Raji (cell line): ENCODE results near the gene THAP4.

Experiments used
- POLR2A ChIP-seq: IDR thresholded peaks from 2 replicates; pipeline ENCODE4 v1.6.1; 2011; ENCODE audit warnings: low read depth, low read length, control low read depth; ENCODE audit not compliant: insufficient read depth

The THAP4 gene

GRCh38 chr2:241569831-241570281 is 67.1 kb downstream of the THAP4 start:
- TF ChIP-seq POLR2A = no peak

GRCh38 chr2:241568726-241569125 is 68.2 kb downstream of the THAP4 start:
- no peak for TF ChIP-seq POLR2A

- no peak for TF ChIP-seq POLR2A
Observed at GRCh38 chr2:241567776-241568175, 69.2 kb downstream of the THAP4 start.

GRCh38 chr2:241566468-241566867 is 70.5 kb downstream of the THAP4 start:
- no peak for TF ChIP-seq POLR2A

- no peak for TF ChIP-seq POLR2A
Observed at GRCh38 chr2:241565411-241565810, 71.5 kb downstream of the THAP4 start.

- TF ChIP-seq POLR2A = no peak
Observed at GRCh38 chr2:241564596-241565410, 72.2 kb downstream of the THAP4 start.

GRCh38 chr2:241563981-241564595 is 72.9 kb downstream of the THAP4 start:
- no peak for TF ChIP-seq POLR2A

- no peak for TF ChIP-seq POLR2A
Observed at GRCh38 chr2:241563571-241563980, 73.4 kb downstream of the THAP4 start.

- no peak for TF ChIP-seq POLR2A
Observed at GRCh38 chr2:241563031-241563507, 73.9 kb downstream of the THAP4 start.

- TF ChIP-seq POLR2A = no peak
Observed at GRCh38 chr2:241562269-241562891, 74.6 kb downstream of the THAP4 start.

- TF ChIP-seq POLR2A = no peak
Observed at GRCh38 chr2:241561832-241562231, 75.1 kb downstream of the THAP4 start.

- no peak for TF ChIP-seq POLR2A
Observed at GRCh38 chr2:241560883-241561474, 76.0 kb downstream of the THAP4 start.

GRCh38 chr2:241560162-241560882 is 76.6 kb downstream of the THAP4 start:
- TF ChIP-seq POLR2A = no peak

- no peak for TF ChIP-seq POLR2A
Observed at GRCh38 chr2:241559323-241560161, 77.4 kb downstream of the THAP4 start.
